Measurements from ENCODE around the gene GZF1.

The GZF1 gene

DNA sequence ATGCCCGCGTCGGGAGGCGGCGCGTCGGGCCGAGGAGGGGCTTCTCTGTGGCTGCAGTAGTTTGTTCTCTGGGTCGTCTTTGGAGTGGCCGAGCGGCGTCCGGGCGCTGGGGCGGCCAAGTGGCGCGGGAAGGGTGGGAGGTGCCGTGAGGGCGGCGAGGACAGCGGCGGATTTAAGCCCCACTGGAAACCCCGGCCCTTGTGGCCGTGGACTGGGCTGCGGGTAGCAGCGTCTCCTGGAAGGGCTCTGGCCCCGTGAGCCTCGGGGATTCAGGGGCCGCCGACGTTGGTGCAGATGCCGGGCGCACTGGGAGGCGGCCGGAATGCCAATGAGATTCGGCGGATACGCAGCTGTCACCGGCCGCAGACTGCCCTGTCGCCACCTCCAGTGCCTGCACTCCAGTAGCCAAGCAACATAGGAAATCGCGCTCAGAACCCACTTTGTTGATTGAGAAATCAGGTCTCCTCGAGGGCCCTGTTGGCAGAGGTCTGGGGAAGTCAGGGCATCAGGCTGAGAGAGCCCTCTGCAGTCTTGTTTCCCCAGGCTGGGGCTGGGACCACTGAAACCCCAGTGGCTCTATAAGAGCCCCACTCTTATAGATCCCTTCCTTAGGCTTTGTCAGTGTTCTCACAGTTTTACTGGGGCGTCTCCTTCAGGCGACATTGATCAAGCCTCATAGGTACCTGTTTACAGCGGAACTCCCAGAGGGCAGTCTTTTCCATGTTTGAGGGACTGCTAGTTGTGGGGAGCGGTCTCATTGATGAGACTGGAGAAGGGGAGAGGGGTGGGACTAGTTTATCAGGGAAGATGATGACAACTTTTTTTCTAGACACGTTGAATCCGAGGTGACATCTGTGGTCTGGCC, 642 bp downstream of the GZF1 start:
- TF ChIP-seq ZC3H10 (CRISPR knock-in tag; IDR thresholded peaks at IDR 0.05) (no peak), ZNF8 (CRISPR knock-in tag; IDR thresholded peaks at IDR 0.05) (no peak), OSR1 (CRISPR knock-in tag; IDR thresholded peaks at IDR 0.05) (no peak), ESRRG (CRISPR knock-in tag; IDR thresholded peaks at IDR 0.05) (no peak), SNAI2 (CRISPR knock-in tag; IDR thresholded peaks at IDR 0.05) (no peak), TOX (CRISPR knock-in tag; IDR thresholded peaks at IDR 0.05; ENCODE audit: borderline replicate concordance) (no peak), CSDC2 (CRISPR knock-in tag; IDR thresholded peaks at IDR 0.05) (no peak), TCF4 (CRISPR knock-in tag; IDR thresholded peaks at IDR 0.05; ENCODE audit: borderline replicate concordance) (no peak), ISL1 (CRISPR knock-in tag; IDR thresholded peaks at IDR 0.05) (no peak), PPARA (CRISPR knock-in tag; IDR thresholded peaks at IDR 0.05; ENCODE audit: borderline replicate concordance) (no peak), ZNF565 (CRISPR knock-in tag; conservative IDR thresholded peaks at IDR 0.05; ENCODE audit: low read depth) (no peak), ARNTL (CRISPR knock-in tag; IDR thresholded peaks at IDR 0.05; ENCODE audit: borderline replicate concordance, low read depth) (no peak), GLIS3 (CRISPR knock-in tag; IDR thresholded peaks at IDR 0.05) (no peak)
- TF ChIP-seq, protein P1, sequence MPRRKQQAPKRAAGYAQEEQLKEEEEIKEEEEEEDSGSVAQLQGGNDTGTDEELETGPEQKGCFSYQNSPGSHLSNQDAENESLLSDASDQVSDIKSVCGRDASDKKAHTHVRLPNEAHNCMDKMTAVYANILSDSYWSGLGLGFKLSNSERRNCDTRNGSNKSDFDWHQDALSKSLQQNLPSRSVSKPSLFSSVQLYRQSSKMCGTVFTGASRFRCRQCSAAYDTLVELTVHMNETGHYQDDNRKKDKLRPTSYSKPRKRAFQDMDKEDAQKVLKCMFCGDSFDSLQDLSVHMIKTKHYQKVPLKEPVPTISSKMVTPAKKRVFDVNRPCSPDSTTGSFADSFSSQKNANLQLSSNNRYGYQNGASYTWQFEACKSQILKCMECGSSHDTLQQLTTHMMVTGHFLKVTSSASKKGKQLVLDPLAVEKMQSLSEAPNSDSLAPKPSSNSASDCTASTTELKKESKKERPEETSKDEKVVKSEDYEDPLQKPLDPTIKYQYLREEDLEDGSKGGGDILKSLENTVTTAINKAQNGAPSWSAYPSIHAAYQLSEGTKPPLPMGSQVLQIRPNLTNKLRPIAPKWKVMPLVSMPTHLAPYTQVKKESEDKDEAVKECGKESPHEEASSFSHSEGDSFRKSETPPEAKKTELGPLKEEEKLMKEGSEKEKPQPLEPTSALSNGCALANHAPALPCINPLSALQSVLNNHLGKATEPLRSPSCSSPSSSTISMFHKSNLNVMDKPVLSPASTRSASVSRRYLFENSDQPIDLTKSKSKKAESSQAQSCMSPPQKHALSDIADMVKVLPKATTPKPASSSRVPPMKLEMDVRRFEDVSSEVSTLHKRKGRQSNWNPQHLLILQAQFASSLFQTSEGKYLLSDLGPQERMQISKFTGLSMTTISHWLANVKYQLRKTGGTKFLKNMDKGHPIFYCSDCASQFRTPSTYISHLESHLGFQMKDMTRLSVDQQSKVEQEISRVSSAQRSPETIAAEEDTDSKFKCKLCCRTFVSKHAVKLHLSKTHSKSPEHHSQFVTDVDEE (CRISPR knock-in tag; IDR thresholded peaks at IDR 0.05): no peak
- ATAC-seq: peak; percentile 34

DNA sequence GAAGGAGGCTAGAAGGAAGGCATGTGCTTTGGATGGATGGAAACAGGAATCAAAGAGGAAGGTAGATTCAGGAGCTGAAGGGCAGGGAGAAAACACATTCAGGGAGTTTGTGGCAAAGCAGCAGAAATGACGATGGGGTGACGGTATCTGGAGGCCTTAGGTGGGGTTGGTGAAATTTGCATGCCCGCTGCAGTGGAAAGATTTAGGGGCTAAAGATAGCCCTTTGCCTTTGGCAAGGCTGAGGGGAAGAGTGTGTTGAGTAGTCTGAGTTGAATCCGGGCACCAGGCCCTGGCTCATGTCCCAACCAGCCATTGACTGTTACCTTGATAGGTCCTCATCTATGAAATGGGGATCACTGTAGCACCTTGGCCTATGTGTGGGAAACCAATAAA, 1.3 kb downstream of the GZF1 start:
- ATAC-seq: no peak
- TF ChIP-seq ZFP3 (CRISPR knock-in tag; IDR thresholded peaks at IDR 0.05) (no peak), GLIS3 (CRISPR knock-in tag; IDR thresholded peaks at IDR 0.05) (no peak), ZFP30 (CRISPR knock-in tag; IDR thresholded peaks at IDR 0.05) (no peak), ISL1 (CRISPR knock-in tag; IDR thresholded peaks at IDR 0.05) (no peak), BACH2 (CRISPR knock-in tag; IDR thresholded peaks at IDR 0.05; ENCODE audit: borderline replicate concordance) (no peak), ZNF70 (CRISPR knock-in tag; IDR thresholded peaks at IDR 0.05) (no peak), ARNTL (CRISPR knock-in tag; IDR thresholded peaks at IDR 0.05; ENCODE audit: borderline replicate concordance, low read depth) (no peak), ESRRG (CRISPR knock-in tag; IDR thresholded peaks at IDR 0.05) (no peak), TCF4 (CRISPR knock-in tag; IDR thresholded peaks at IDR 0.05; ENCODE audit: borderline replicate concordance) (no peak), CSDC2 (CRISPR knock-in tag; IDR thresholded peaks at IDR 0.05) (no peak), SNAI2 (CRISPR knock-in tag; IDR thresholded peaks at IDR 0.05) (no peak), RARB (CRISPR knock-in tag; IDR thresholded peaks at IDR 0.05) (no peak), TOX (CRISPR knock-in tag; IDR thresholded peaks at IDR 0.05; ENCODE audit: borderline replicate concordance) (no peak), OSR1 (CRISPR knock-in tag; IDR thresholded peaks at IDR 0.05) (no peak), ZNF565 (CRISPR knock-in tag; conservative IDR thresholded peaks at IDR 0.05; ENCODE audit: low read depth) (no peak)
- TF ChIP-seq, protein P1 (CRISPR knock-in tag; IDR thresholded peaks at IDR 0.05): no peak
- TF ChIP-seq, protein P2, sequence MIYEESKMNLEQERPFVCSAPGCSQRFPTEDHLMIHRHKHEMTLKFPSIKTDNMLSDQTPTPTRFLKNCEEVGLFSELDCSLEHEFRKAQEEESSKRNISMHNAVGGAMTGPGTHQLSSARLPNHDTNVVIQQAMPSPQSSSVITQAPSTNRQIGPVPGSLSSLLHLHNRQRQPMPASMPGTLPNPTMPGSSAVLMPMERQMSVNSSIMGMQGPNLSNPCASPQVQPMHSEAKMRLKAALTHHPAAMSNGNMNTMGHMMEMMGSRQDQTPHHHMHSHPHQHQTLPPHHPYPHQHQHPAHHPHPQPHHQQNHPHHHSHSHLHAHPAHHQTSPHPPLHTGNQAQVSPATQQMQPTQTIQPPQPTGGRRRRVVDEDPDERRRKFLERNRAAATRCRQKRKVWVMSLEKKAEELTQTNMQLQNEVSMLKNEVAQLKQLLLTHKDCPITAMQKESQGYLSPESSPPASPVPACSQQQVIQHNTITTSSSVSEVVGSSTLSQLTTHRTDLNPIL (CRISPR knock-in tag; IDR thresholded peaks at IDR 0.05; ENCODE audit: low read depth): no peak
- TF ChIP-seq, protein P3, sequence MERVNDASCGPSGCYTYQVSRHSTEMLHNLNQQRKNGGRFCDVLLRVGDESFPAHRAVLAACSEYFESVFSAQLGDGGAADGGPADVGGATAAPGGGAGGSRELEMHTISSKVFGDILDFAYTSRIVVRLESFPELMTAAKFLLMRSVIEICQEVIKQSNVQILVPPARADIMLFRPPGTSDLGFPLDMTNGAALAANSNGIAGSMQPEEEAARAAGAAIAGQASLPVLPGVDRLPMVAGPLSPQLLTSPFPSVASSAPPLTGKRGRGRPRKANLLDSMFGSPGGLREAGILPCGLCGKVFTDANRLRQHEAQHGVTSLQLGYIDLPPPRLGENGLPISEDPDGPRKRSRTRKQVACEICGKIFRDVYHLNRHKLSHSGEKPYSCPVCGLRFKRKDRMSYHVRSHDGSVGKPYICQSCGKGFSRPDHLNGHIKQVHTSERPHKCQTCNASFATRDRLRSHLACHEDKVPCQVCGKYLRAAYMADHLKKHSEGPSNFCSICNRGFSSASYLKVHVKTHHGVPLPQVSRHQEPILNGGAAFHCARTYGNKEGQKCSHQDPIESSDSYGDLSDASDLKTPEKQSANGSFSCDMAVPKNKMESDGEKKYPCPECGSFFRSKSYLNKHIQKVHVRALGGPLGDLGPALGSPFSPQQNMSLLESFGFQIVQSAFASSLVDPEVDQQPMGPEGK (CRISPR knock-in tag; IDR thresholded peaks at IDR 0.05; ENCODE audit: borderline replicate concordance): no peak
- TF ChIP-seq, protein P4, sequence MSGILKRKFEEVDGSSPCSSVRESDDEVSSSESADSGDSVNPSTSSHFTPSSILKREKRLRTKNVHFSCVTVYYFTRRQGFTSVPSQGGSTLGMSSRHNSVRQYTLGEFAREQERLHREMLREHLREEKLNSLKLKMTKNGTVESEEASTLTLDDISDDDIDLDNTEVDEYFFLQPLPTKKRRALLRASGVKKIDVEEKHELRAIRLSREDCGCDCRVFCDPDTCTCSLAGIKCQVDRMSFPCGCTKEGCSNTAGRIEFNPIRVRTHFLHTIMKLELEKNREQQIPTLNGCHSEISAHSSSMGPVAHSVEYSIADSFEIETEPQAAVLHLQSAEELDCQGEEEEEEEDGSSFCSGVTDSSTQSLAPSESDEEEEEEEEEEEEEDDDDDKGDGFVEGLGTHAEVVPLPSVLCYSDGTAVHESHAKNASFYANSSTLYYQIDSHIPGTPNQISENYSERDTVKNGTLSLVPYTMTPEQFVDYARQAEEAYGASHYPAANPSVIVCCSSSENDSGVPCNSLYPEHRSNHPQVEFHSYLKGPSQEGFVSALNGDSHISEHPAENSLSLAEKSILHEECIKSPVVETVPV (CRISPR knock-in tag; IDR thresholded peaks at IDR 0.05): no peak
